Heart left ventricle (tissue), 13 donors: ENCODE data around the gene ZNF526.

Experiments
- CTCF ChIP-seq, 12 donors: fragments of 200-600 bp; sonication (generic) in 4 of 12; IDR thresholded peaks; one replicate each; pipeline versions ENCODE4 v1.5.0 to v1.8.0; 2018 to 2022; ENCODE audit warnings: antibody characterized with exemption in 12 of 12, mild to moderate bottlenecking in 5 of 12
- POLR2A ChIP-seq, 2 donors: fragments of 450-650 bp; IDR thresholded peaks; one replicate each; pipeline ENCODE4 v1.6.1; 2017; ENCODE audit warnings: antibody characterized with exemption in 2 of 2, mild to moderate bottlenecking in 2 of 2, moderate library complexity in 2 of 2
- donor health status: ischemic (EF 13 %, LVEDD 7.1; RV severe dilation, severe dysfunction).
- donor health status: DM: no; HTN: yes; CAD: no.
- donor health status: DM: no; HTN: no; CAD: no.
- donor health status: ischemic (EF 25% LVEDD 6.9; RV normal size, moderate dysfunction).
- donor health status: ischemic (EF 25% LVEDD 5.7; RV mildly dilated, moderate dysfunction).
- donor health status: ischemic (EF 35%, LVEDD 5.7; RV mildly dilated, moderate dysfunction).
- donor health status: nonischemic (EF 11% LVEDD 7.7; RV severe dilation, severe dysfunction).
- donor health status: DM: yes; HTN: yes; CAD: no.
- donor health status: PGD.
- donor health status: ischemic (EF 29% LVEDD 5.4; RV normal size, mild dysfunction).
- donor health status: nonischemic (EF 23%, LVEDD 6.1; RV moderate dilation, normal function).

GRCh38 chr19:42276284-42276683 lies 56.2 kb downstream of the ZNF526 start:
- TF ChIP-seq POLR2A (IDR thresholded peaks at IDR 0.05) = no peak
- TF ChIP-seq CTCF (IDR thresholded peaks at IDR 0.05) = no peak
